ENCODE data around the gene AKT2.

The AKT2 gene

GRCh38 chr19:40231544-40232424 lies 53.4 kb downstream of the AKT2 start:
- no peak for TF ChIP-seq EZH2phosphoT487 (IDR thresholded peaks at IDR 0.05; ENCODE audit: low read depth)
- TF ChIP-seq, protein P1, sequence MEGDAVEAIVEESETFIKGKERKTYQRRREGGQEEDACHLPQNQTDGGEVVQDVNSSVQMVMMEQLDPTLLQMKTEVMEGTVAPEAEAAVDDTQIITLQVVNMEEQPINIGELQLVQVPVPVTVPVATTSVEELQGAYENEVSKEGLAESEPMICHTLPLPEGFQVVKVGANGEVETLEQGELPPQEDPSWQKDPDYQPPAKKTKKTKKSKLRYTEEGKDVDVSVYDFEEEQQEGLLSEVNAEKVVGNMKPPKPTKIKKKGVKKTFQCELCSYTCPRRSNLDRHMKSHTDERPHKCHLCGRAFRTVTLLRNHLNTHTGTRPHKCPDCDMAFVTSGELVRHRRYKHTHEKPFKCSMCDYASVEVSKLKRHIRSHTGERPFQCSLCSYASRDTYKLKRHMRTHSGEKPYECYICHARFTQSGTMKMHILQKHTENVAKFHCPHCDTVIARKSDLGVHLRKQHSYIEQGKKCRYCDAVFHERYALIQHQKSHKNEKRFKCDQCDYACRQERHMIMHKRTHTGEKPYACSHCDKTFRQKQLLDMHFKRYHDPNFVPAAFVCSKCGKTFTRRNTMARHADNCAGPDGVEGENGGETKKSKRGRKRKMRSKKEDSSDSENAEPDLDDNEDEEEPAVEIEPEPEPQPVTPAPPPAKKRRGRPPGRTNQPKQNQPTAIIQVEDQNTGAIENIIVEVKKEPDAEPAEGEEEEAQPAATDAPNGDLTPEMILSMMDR (IDR thresholded peaks at IDR 0.05; ENCODE audit: low read depth, low read length) = no peak
- Histone ChIP-seq H3K9me3 (ENCODE audit: insufficient read depth, low read length) (no peaks in the 10 kb centered on the region), H4K20me1 (ENCODE audit: insufficient read depth, low read length) (no peaks in the 10 kb centered on the region), H3K36me3 (replicated peaks; ENCODE audit: low read depth, low read length) (peaks cover 12% of the 10 kb centered on the region), H3K4me3 (ENCODE audit: low read length) (no peak overlapping the region), H3K4me1 (ENCODE audit: low read length) (no peaks in the 10 kb centered on the region), H3K27me3 (ENCODE audit: low read depth, low read length) (no peaks in the 10 kb centered on the region), H3K4me2 (ENCODE audit: low read length) (no peak overlapping the region), H3K79me2 (ENCODE audit: low read length) (no peaks in the 10 kb centered on the region), H3K27ac (ENCODE audit: low read length) (no peak overlapping the region), H2AFZ (ENCODE audit: low read depth, low read length) (no peak overlapping the region), H3K9ac (ENCODE audit: low read length) (no peak overlapping the region)

GRCh38 chr19:40231057-40231456 lies 54.1 kb downstream of the AKT2 start:
- Histone ChIP-seq H3K4me3 (ENCODE audit: low read length) (no peak overlapping the region), H3K79me2 (ENCODE audit: low read length) (no peaks in the 10 kb centered on the region), H4K20me1 (ENCODE audit: insufficient read depth, low read length) (no peaks in the 10 kb centered on the region), H3K9me3 (ENCODE audit: insufficient read depth, low read length) (no peaks in the 10 kb centered on the region), H3K36me3 (replicated peaks; ENCODE audit: low read depth, low read length) (peaks cover 12% of the 10 kb centered on the region), H3K27me3 (ENCODE audit: low read depth, low read length) (no peaks in the 10 kb centered on the region), H3K9ac (ENCODE audit: low read length) (no peak overlapping the region), H2AFZ (ENCODE audit: low read depth, low read length) (no peak overlapping the region), H3K4me1 (ENCODE audit: low read length) (no peaks in the 10 kb centered on the region), H3K4me2 (ENCODE audit: low read length) (no peak overlapping the region), H3K27ac (ENCODE audit: low read length) (no peak overlapping the region)
- TF ChIP-seq, protein P1 (IDR thresholded peaks at IDR 0.05; ENCODE audit: low read depth, low read length) = no peak
- TF ChIP-seq EZH2phosphoT487 (IDR thresholded peaks at IDR 0.05; ENCODE audit: low read depth) = no peak

- Histone ChIP-seq H3K9ac (ENCODE audit: low read length) (no peak overlapping the region), H3K27me3 (ENCODE audit: low read depth, low read length) (0 out of 2 replicates have a peak, but pooled peaks cover 3% of the 10 kb centered on the region), H3K36me3 (replicated peaks; ENCODE audit: low read depth, low read length) (peaks cover 8% of the 10 kb centered on the region), H3K79me2 (ENCODE audit: low read length) (no peaks in the 10 kb centered on the region), H4K20me1 (ENCODE audit: insufficient read depth, low read length) (no peaks in the 10 kb centered on the region), H3K9me3 (ENCODE audit: insufficient read depth, low read length) (no peaks in the 10 kb centered on the region), H3K4me3 (ENCODE audit: low read length) (no peak overlapping the region), H3K4me2 (ENCODE audit: low read length) (no peak overlapping the region), H2AFZ (ENCODE audit: low read depth, low read length) (no peak overlapping the region), H3K27ac (ENCODE audit: low read length) (no peak overlapping the region), H3K4me1 (ENCODE audit: low read length) (no peaks in the 10 kb centered on the region)
- TF ChIP-seq, protein P1 (IDR thresholded peaks at IDR 0.05; ENCODE audit: low read depth, low read length) = no peak
- no peak for TF ChIP-seq EZH2phosphoT487 (IDR thresholded peaks at IDR 0.05; ENCODE audit: low read depth)
These were observed 55.2 kb downstream of the AKT2 start for GRCh38 chr19:40229926-40230417.

- Histone ChIP-seq H3K9me3 (ENCODE audit: insufficient read depth, low read length) (no peaks in the 10 kb centered on the region), H4K20me1 (ENCODE audit: insufficient read depth, low read length) (no peaks in the 10 kb centered on the region), H3K27me3 (ENCODE audit: low read depth, low read length) (0 out of 2 replicates have a peak, but pooled peaks cover 3% of the 10 kb centered on the region), H3K4me3 (ENCODE audit: low read length) (no peak overlapping the region), H3K4me1 (ENCODE audit: low read length) (no peaks in the 10 kb centered on the region), H3K4me2 (ENCODE audit: low read length) (no peak overlapping the region), H3K27ac (ENCODE audit: low read length) (no peak overlapping the region), H2AFZ (ENCODE audit: low read depth, low read length) (no peak overlapping the region), H3K36me3 (replicated peaks; ENCODE audit: low read depth, low read length) (peaks cover 4% of the 10 kb centered on the region), H3K9ac (ENCODE audit: low read length) (no peak overlapping the region), H3K79me2 (ENCODE audit: low read length) (no peaks in the 10 kb centered on the region)
- TF ChIP-seq, protein P1 (IDR thresholded peaks at IDR 0.05; ENCODE audit: low read depth, low read length) = no peak
- no peak for TF ChIP-seq EZH2phosphoT487 (IDR thresholded peaks at IDR 0.05; ENCODE audit: low read depth)
These were observed 55.7 kb downstream of the AKT2 start for GRCh38 chr19:40229484-40229883.
